Epithelial cell of esophagus (primary cell): ENCODE data around the gene PLK3.
"Not testable (repeated sequence)": the region's sequence is repeated elsewhere in the genome, so short reads cannot be mapped to it uniquely, and the experiment has no call there.

ENCODE experiments used
- DNase-seq: peaks from one replicate; pipeline ENCODE4 v3.0.0; 2010; ENCODE audit warnings: low read depth
- H3K4me3 ChIP-seq: 2 replicates; pipeline ENCODE4 v1.5.1; 2011; ENCODE audit warnings: mild to moderate bottlenecking, low read length, control low read depth
- CTCF ChIP-seq: IDR thresholded peaks from 2 replicates; pipeline ENCODE4 v1.5.1; 2011; ENCODE audit warnings: low read depth, mild to moderate bottlenecking, low read length, control low read depth, inconsistent platforms; ENCODE audit not compliant: insufficient read depth; ENCODE audit errors: missing control alignments

Gene PLK3

GRCh38 chr1:44834328-44834727 is 34.2 kb downstream of the PLK3 start:
- no peak overlapping the region for H3K4me3 ChIP-seq
- TF ChIP-seq CTCF, result no peak
- DNase-seq, result no peak

GRCh38 chr1:44835738-44836675 is 35.8 kb downstream of the PLK3 start:
- H3K4me3 ChIP-seq, result no peak overlapping the region
- TF ChIP-seq CTCF, result peak; percentile 93
- DNase-seq, result peak; percentile 85

- not testable (repeated sequence) for DNase-seq, H3K4me3 ChIP-seq
Measured at GRCh38 chr1:44838294-44838693, 38.1 kb downstream of the PLK3 start.

GRCh38 chr1:44839576-44839975 is 39.4 kb downstream of the PLK3 start:
- no peak for TF ChIP-seq CTCF
- DNase-seq, result no peak
- no peak overlapping the region for H3K4me3 ChIP-seq

- TF ChIP-seq CTCF, result no peak
- no peak for DNase-seq
- H3K4me3 ChIP-seq, result peak overlapping the region; percentile 35
Measured at GRCh38 chr1:44842486-44842861, 42.3 kb downstream of the PLK3 start.

- H3K4me3 ChIP-seq, result peak within 1 kb of the TSS; percentile 35
- peak; percentile 39 for DNase-seq
- no peak for TF ChIP-seq CTCF
Measured at GRCh38 chr1:44842862-44843655, 42.9 kb downstream of the PLK3 start, which contains the start of gene PTCH2. Gene PTCH2 (minus strand): TSS chr1:44843253. CDS start chr1:44842932, 321 bp downstream.

GRCh38 chr1:44846985-44847384 is 46.8 kb downstream of the PLK3 start:
- TF ChIP-seq CTCF, result no peak
- no peak for DNase-seq
- H3K4me3 ChIP-seq, result no peak overlapping the region
